SIG-M5 treated with dmso at 0.1 percent for 504 hours (cell line): ENCODE data around the gene PRDM2.

Source experiments
- DNase-seq: peaks from one replicate; lab custom pipeline; 2025; ENCODE audit not compliant: unreplicated experiment; lab: John Stamatoyannopoulos, UW

Gene PRDM2

DNA sequence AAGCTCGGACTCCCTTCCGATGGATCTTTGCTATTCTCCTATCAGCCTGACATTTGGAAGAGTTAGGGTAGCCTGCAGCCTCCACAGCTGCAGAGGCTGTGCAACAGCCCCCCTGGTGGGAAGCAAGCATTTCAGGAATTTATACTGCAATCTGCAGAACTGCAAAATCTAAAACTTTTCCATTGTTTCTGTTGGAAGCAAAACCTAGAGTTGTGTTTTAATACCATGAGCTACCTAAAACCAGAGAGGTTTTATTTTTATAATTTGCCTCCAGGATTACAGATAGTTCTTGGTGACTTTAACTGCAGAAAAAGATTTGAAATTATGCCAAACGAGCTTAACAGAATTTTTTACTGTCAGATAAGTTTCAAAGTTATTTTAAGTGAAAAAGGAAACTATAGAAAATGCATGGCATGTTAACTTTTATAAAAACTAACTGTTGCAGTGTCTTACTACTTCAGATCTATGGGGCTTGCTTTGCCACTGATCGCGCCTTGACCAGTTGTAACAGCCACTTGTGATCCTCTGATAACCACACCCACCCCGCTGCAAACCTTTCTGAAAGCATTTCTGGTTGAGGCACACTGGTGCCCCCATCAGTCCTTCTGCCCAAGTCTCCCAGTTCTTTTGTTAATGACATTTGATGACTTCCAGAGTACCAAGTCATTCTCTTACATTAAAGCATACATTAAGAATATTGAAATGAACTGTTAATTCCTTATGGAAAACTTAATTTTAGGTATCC is 64.8 kb downstream of the PRDM2 start:
- DNase-seq: no peak

DNA sequence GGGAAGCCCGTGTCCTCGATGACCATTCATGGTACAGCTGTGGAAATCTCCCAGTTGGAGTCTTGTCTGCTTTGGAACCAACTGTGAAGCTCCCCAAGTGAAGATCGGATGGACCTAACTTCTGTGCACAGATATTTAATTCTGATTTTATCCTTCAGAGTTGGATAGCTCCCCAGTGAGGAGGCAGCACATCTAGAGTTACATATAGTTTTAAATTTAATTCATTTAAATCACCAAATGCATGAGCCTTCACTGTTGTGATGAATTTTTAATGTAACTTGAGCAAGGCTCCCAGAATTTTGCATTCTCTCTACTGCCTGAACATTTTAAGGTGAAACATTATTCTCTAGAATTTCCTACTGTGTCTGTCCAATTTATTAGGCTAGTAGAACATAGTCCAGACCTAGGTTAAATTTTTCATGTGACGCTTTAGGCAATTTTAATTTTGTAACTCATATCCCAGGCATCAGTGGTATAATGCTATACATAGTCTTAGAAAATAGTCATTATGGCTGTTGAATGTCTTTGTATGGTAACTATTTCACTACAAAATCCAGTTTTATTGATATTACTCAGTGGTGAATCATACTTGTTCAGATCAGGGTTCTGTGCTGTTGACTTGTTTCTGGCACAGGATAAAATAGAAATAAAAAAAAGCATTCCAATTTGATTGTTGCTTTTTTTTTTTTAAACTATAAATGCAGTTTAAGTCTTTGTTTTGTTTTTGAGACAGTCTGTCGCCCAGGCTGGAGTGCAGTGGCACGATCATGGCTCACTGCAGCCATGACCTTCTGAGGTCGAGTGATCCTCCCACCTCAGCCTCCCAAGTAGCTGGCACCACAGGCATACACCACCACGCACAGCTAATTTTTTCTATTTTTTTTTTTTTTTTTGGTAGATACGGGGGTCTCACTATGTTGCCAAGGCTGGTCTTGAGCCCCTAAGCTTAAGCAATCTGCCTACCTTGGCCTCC is 66.9 kb downstream of the PRDM2 start:
- DNase-seq: no peak

DNA sequence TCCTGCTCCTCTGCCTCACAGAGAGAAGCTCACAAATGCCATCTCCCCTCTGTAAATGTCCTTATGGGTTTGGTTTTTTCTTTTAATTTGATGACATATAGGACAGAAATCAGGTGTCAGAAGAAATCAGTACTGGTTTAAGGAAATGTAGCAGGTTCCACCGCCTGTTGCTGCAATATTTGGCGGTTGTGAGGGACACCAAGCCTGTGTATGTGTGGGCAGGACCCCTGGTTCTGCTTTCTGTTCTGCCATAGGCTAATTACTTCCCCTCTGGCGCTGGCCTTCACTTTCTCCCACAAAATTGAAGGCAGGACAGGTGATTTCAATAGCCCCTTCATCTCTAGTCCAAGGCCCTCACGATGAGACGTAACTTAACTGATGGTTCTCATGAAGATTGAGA is 69.2 kb downstream of the PRDM2 start:
- DNase-seq: no peak

DNA sequence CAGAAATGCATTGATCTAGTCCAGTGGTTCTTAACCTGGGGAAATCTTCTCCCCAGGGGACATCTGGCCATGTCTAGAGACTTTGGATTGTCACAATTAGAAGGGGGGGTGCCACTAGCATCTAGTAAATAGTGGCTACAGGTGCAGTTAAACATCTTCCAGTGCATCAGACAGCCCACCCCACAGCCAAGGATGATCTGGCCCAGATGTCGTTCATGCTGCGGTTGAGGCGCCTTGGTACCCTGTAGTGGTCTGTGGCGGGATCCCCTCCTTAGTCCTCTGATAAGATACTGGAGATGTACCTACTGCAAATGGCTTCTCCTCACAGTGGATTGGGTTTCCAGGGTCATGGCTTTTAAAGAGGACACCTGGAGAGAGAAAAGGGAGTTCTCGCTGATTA is 69.8 kb downstream of the PRDM2 start:
- DNase-seq: no peak

DNA sequence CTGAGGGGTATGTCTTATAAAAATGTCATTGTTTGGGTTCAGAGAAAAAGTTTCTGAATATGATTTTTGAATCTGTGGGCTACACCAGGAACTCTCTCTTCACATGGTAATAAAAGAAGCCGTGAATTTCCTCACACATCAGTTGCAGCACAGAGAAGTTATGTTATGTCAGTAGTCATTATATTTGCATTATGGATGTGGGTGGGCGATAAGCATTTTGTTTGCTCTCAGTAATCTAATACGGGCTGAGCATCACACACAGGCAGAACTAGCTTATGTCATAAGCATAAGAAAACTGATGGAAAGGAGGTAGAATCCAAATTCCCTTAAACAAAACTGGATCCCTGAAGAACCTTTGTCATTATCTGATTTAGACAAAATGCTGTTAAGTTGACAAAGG is 70.8 kb downstream of the PRDM2 start:
- DNase-seq: no peak

DNA sequence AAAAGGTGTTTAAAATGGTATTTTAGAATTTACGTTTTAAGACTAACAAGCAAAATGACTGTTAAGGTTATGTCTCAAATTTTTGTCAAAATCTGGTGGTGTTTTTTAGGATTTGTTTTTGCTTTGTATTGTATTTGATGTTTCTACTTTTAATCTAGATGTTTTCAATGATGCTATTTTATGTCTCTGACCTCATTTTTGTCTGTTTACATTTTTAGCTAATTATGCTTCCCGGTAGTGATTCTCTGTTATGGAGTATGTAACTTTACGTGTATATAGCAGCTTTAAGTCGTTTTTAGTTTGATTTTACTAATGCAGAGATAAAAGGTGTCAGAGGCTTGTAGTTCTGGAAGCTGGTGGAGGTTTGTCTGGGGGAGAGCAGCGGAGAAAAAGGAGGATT is 71.8 kb downstream of the PRDM2 start:
- no peak for DNase-seq

DNA sequence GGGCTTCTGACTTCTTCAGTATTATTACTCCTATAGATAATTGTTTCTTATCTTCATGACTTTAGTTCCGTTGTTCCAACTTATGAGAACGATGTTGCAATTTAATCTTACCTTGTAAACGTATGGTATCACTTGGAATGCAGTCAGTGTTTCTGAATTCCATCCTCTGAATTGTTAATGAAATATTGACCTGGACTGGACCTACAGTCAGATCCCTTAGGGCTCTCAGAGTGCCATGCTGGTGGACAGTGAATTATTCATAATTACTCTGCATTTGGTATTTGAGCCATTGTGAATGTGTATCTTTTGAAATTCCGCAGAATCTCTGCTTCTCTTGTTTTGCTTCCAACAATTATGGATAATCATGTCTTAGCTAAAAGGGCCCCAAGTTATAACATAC is 72.3 kb downstream of the PRDM2 start:
- no peak for DNase-seq

DNA sequence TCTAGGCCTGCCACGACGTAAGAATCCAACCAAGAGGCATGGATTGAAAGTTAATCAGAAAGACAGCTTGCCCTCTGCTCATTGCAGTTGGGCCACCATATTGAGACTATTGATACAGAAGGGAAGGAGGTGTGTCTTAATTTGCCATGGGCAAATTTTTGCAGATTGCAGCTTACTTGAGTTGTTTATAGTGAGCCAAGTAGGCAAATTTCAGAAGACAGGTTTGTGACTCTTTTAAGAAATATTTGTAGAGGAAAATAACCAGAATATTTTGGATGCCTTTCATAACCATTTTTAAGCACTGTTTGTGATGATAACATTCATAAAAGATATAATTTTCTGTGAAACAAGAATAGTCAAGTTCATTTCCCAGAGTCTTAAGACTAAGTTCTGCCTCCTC is 74.1 kb downstream of the PRDM2 start:
- no peak for DNase-seq

DNA sequence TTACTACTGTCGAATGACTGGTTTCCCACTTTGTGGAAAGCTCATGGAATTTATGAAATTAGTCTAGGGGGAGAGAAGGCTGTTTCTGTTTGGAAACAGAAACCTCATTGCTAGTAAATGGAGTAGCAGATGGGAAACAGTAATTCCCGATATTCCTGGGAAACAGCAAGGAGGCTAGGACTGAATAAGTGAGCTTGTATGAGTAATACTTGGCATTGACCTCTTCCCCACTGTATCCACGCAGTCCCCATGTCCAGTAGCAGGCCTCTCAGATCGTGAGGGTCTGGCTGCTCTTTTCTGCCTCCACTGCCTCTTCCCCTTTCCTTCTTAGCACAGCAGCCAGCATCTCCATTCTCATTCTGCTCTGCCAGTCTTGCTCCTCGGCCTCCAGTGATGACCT is 75.5 kb downstream of the PRDM2 start:
- DNase-seq: no peak

DNA sequence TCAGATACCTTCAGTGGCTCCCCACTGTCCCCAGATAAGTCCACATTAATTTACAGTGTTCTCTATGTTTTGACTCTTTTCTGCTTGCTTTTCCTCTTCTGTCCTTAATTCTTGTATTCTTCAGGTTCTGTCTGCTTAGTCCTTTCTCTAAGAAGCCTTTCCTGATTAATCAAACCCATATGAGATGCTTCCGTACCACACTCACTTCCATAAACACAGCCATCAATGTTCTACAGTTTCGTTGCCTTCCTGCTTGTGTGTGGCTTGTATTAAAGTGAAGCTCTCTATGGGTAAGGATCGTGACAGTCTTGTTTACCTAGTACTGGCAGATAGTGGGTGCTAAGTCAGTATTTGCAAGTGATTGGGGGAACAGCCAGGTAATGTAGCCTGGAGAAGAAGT is 75.9 kb downstream of the PRDM2 start:
- no peak for DNase-seq

DNA sequence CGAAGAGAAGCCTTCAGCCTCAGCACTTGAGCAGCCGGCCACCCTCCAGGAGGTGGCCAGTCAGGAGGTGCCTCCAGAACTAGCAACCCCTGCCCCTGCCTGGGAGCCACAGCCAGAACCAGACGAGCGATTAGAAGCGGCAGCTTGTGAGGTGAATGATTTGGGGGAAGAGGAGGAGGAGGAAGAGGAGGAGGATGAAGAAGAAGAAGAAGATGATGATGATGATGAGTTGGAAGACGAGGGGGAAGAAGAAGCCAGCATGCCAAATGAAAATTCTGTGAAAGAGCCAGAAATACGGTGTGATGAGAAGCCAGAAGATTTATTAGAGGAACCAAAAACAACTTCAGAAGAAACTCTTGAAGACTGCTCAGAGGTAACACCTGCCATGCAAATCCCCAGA is 78.4 kb downstream of the PRDM2 start:
- no peak for DNase-seq

DNA sequence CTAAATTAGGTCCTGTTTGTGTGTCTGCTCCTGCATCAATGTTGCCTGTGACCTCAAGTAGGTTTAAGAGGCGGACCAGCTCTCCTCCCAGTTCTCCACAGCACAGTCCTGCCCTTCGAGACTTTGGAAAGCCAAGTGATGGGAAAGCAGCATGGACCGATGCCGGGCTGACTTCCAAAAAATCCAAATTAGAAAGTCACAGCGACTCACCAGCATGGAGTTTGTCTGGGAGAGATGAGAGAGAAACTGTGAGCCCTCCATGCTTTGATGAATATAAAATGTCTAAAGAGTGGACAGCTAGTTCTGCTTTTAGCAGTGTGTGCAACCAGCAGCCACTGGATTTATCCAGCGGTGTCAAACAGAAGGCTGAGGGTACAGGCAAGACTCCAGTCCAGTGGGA is 79.9 kb downstream of the PRDM2 start:
- DNase-seq: no peak

DNA sequence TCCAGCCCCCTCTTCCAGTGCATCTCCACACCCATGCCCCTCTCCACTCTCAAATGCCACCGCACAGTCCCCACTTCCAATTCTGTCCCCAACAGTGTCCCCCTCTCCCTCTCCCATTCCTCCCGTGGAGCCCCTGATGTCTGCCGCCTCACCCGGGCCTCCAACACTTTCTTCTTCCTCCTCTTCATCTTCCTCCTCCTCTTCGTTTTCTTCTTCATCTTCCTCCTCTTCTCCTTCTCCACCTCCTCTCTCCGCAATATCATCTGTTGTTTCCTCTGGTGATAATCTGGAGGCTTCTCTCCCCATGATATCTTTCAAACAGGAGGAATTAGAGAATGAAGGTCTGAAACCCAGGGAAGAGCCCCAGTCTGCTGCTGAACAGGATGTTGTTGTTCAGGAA is 80.8 kb downstream of the PRDM2 start:
- no peak for DNase-seq

DNA sequence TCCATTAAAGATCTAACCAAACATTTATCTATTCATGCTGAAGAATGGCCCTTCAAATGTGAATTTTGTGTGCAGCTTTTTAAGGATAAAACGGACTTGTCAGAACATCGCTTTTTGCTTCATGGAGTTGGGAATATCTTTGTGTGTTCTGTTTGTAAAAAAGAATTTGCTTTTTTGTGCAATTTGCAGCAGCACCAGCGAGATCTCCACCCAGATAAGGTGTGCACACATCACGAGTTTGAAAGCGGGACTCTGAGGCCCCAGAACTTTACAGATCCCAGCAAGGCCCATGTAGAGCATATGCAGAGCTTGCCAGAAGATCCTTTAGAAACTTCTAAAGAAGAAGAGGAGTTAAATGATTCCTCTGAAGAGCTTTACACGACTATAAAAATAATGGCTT is 81.2 kb downstream of the PRDM2 start:
- DNase-seq: no peak

DNA sequence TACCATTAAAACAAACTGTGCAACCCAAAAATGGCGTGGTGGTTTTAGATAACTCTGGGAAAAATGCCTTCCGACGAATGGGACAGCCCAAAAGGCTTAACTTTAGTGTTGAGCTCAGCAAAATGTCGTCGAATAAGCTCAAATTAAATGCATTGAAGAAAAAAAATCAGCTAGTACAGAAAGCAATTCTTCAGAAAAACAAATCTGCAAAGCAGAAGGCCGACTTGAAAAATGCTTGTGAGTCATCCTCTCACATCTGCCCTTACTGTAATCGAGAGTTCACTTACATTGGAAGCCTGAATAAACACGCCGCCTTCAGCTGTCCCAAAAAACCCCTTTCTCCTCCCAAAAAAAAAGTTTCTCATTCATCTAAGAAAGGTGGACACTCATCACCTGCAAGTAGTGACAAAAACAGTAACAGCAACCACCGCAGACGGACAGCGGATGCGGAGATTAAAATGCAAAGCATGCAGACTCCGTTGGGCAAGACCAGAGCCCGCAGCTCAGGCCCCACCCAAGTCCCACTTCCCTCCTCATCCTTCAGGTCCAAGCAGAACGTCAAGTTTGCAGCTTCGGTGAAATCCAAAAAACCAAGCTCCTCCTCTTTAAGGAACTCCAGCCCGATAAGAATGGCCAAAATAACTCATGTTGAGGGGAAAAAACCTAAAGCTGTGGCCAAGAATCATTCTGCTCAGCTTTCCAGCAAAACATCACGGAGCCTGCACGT is 82.1 kb downstream of the PRDM2 start:
- DNase-seq: no peak

DNA sequence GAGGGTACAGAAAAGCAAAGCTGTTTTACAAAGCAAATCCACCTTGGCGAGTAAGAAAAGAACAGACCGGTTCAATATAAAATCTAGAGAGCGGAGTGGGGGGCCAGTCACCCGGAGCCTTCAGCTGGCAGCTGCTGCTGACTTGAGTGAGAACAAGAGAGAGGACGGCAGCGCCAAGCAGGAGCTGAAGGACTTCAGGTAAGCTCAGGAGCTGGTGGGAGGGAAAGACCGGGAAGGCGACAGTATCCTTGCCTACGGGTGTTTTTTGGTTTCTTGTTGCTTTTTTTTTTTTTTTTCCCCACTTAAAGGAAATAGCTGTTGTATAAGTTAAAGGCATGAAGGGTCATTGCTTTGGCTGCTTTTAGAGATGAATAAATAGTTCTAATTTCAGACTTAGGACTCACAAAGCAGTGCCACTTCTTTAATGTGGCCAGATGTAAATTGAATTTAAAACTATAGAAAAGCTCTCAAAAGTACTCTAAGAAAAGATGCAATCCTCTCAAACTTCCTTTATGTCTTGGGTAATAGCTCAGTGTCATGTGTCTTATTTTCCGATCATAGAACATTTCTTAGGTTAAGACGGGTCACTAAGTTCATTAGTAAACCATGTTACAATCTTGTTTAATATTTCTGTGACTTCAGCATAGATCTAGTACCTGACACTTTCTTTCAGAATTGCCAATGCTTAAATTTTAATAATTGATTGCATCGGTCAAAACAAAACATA is 82.8 kb downstream of the PRDM2 start:
- DNase-seq: no peak

DNA sequence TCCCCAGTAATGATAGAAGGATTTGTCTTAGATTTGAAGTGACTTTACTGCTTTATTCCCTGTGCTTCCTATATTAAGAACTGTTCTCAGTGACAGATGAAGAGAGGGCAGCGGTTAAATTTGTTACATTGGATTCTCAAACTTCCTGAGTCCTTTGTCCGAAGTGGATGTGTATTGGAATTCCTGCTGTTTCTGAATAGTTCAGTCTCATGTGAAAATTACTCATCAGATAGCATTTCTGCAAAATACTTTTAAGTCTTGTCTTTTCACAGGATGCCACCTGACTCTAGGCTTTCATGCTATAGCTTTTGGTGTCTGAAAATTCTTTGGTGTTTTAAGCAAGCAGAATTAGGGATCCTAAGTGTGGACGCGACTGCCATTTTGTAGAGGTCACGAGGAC is 83.6 kb downstream of the PRDM2 start:
- DNase-seq: no peak

DNA sequence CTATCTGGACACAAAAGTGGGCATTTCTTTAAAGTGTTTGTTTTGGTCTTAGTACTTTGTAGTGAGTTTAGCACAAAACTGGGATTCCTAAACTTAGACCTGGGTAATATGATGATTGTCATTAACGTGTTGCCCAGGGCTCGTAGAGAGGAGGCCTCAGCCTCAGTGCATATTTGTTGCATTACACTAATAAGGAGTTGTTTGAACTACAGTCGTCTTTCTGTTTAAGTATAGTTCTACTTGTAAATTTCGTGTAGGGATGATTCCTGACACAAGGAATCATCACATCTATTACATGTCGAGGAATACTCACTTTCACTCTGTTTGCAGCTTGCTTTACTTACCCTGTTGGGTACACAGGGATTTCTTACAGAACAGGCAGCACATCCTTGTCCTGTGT is 85.0 kb downstream of the PRDM2 start:
- no peak for DNase-seq

DNA sequence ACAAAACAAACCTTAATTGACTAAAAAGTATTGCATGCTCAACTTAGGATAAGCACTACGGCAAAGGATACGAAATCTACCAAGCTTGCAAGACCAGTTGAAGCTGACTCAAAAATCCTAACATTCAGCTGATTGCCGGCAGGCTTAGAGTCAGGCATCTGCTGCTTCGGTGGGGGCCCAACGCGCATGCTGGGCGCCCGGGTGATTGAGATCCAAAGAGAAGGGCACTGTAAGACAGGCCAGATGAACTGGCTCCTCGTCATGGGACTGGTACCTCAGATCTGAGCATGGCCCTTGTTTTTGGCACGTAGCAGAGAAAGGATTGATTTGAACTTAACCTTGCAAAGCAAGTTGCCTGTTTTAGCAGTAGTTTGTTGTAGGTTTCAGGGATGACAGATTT is 86.6 kb downstream of the PRDM2 start:
- no peak for DNase-seq

DNA sequence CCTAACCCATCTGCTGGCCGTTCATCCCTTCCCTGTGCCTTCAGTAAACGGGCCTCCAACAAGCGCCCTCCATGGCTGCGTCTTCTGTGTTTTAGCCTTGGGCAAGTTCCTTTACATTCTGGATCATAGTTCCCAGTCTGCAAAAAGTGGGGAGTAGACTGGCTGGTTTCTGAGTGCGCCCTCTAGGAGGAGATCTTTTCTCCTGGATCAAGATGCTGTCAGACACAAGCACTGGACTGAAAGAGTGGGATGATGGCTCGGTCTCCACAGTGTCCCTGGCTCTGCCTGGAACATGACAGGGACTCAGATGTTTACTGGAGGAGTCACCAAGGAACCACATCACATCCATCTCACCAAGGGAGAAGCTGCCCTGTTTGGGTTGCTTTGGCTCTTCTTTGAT is 88.8 kb downstream of the PRDM2 start:
- DNase-seq: no peak
